HFF-Myc (cell line): ENCODE results near the gene TDRD9.

Experiments used
- DNase-seq: peaks from one replicate; pipeline ENCODE4 v3.0.0-alpha.2; 2011; ENCODE audit warnings: low read depth; ENCODE audit errors: extremely low read depth
- H3K4me3 ChIP-seq: replicated peaks from 2 replicates; pipeline ENCODE4 v1.5.1; 2011; ENCODE audit warnings: low read depth, mild to moderate bottlenecking, control low read depth, low read length
- CTCF ChIP-seq: IDR thresholded peaks from 2 replicates; pipeline ENCODE4 v1.5.1; 2012; ENCODE audit warnings: mild to moderate bottlenecking, low read depth, low read length, control low read depth; ENCODE audit errors: missing control alignments

The TDRD9 gene

GRCh38 chr14:103999795-104000440 lies 71.7 kb downstream of the TDRD9 start:
- no peak for TF ChIP-seq CTCF
- no peak for DNase-seq
- H3K4me3 ChIP-seq, result no peak overlapping the region

GRCh38 chr14:104001003-104001402 lies 72.7 kb downstream of the TDRD9 start:
- TF ChIP-seq CTCF, result peak; percentile 16
- DNase-seq, result no peak
- no peak overlapping the region for H3K4me3 ChIP-seq

- no peak for TF ChIP-seq CTCF
- DNase-seq, result no peak
Observed at GRCh38 chr14:104003616-104004015, 75.4 kb downstream of the TDRD9 start.

GRCh38 chr14:104004849-104005248 lies 76.6 kb downstream of the TDRD9 start:
- DNase-seq, result no peak
- TF ChIP-seq CTCF, result no peak
- H3K4me3 ChIP-seq, result no peak overlapping the region

More at GRCh38 chr14:104003616-104004015, 75.4 kb downstream of the TDRD9 start:
- H3K4me3 ChIP-seq, result no peak overlapping the region

- no peak for TF ChIP-seq CTCF
- no peak overlapping the region for H3K4me3 ChIP-seq
- no peak for DNase-seq
Observed at GRCh38 chr14:104005489-104005888, 77.2 kb downstream of the TDRD9 start.

- TF ChIP-seq CTCF, result no peak
- DNase-seq, result no peak
- H3K4me3 ChIP-seq, result no peak overlapping the region
Observed at GRCh38 chr14:104007121-104007520, 78.9 kb downstream of the TDRD9 start.

- H3K4me3 ChIP-seq, result no peak overlapping the region
- no peak for TF ChIP-seq CTCF
- no peak for DNase-seq
Observed at GRCh38 chr14:104009297-104009696, 81.0 kb downstream of the TDRD9 start.
